Stimulated activated CD8-positive, alpha-beta memory T cell treated with anti-CD3 and anti-CD28 coated beads, Interleukin-4, amount 100 ng/mL, for 48 hours (primary cell): ENCODE measurements around the gene ITGB1.

Experiments
- DNase-seq: peaks from one replicate; pipeline ENCODE4 v3.0.0-alpha.2; 2020

The ITGB1 gene

GRCh38 chr10:32878646-32879045 is 79.4 kb downstream of the ITGB1 start:
- DNase-seq = no peak

- DNase-seq = no peak
Observed at GRCh38 chr10:32877915-32878314, 80.1 kb downstream of the ITGB1 start.

- DNase-seq = no peak
Observed at GRCh38 chr10:32865170-32865569, 92.9 kb downstream of the ITGB1 start.

- DNase-seq = no peak
Observed at GRCh38 chr10:32854435-32854834, 103.6 kb downstream of the ITGB1 start.

- no peak for DNase-seq
Observed at GRCh38 chr10:32851301-32851700, 106.7 kb downstream of the ITGB1 start.
